Measurements from ENCODE around the gene POLL.
"Not testable (repeated sequence)": the region's sequence is repeated elsewhere in the genome, so short reads cannot be mapped to it uniquely, and the experiment has no call there.

The POLL gene

GRCh38 chr10:101611096-101611905 is 23.2 kb upstream of the POLL start:
- DNase-seq = no peak

DNA sequence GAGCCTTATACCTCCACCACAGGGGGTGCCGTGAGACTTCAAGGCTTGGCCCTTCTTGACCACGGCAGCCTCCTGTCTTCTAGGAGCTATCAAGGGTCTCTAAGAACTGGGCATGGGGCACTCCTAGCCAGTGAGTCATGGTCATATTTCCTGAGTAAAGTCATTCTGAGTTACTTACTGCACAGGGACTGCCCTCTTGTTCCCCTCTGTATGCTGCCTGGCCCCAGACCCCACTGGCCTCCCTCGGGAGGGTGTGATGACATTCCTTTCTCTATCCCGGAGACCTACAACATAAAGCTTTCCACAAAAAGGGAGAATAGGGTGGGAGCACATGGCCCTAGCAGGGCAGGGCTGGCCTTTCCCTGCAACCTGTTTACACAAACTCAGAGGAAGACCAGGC is 21.4 kb upstream of the POLL start:
- no peak for DNase-seq

DNA sequence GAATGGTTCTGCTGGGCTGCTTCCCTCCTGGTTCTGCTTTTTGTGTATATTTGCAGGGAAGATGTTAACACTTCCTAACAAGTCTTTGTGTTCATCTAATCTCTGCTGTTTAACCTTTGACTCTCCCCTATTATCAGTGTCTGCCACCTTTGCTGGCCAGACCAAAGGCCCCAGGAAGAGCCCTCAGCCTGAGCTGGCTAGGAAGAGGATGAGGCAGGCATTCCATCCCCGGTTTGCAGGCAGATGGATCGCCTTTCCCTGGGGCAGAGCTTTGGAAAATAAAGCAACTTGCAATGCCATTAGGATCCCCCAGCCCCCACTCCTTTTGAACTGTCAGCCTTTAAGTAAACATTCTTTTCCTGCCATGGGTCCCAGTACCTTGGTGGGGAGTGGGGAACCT is 19.1 kb upstream of the POLL start:
- no peak for DNase-seq

GRCh38 chr10:101602761-101603398 is 14.8 kb upstream of the POLL start:
- DNase-seq = peak; percentile 88

DNA sequence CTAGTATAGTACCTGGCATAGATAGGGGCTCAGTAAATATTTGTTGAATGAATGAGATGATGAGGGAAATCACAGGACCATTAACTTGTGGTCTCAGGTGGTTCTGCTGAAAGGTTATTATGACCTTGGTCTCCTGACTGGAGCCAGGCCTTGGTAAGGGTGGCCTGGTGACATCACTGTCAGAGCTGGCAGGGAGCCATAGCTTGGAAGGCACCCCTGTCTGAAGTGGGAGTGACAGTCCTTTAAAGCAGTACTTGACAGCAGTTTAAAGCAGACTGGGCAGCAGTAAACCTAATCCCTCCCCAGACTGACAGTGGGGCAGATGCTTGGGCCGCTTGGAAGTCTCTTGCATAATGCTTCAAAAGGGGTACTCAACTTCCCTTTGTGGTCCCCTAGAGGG is 13.5 kb upstream of the POLL start:
- no peak for DNase-seq

DNA sequence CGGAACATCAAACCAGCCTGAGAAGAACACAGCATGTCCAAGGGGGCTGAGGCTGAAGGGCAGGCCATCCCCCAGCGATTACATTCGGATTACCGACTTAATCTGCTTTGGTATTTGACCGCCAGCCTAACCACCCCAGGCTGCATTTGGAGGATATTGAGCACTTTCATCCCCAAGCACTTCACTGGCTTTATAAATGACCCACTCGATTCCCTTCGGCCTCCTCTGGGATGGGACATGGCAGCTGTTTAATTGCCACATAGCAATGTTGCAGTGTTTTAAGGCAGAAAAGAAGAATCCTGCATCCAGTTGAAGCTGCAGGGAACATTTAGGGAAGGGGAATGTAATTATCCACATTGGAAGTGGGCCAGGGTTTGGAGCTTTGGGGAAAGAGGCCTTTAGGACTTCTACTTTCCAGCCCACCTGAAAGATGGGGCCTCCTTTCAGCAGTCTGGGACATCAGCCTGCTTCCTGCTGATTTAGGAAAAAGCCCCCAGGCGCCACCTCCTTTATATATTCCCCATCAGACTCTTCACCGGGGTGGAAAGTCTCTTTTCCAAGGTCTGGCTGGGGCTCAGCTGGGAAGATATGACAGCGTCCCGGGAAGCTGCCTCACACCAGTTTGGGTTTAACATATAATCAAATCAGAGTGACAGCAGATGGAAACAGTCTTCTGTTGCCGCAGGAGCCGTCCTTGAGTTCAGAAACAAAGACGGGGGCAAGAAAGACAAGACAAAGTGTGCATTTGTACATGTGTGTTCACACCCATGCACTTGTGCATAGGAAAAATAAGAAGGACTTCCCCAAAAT is 9.2 kb upstream of the POLL start:
- DNase-seq = no peak

- DNase-seq = no peak
Observed at GRCh38 chr10:101595591-101596433, 7.8 kb upstream of the POLL start.

- DNase-seq = not testable (repeated sequence)
Observed at GRCh38 chr10:101593331-101593730, 5.3 kb upstream of the POLL start.

DNA sequence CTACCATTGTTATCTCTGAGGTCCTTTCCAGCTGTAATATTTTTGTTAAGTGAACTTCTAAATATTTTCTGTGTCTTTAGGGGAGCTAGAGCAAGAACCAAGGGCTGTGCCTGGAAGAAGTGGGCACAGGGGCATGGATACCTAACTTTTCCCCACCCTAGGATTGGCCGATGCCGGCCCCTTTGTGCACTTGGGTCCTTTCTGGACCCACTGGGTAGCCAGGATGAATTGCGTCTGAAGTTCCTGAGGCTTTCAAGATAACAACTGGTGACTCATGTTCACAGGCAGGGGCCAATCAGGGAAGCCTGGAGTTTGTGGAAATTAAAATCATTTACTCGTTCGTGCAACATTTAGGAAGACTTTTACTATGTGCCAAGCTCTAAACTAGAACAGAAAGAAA is 822 bp upstream of the POLL start:
- no peak for DNase-seq

GRCh38 chr10:101585841-101586240 is 2.2 kb downstream of the POLL start:
- DNase-seq = no peak

- DNase-seq = no peak
Observed at GRCh38 chr10:101580486-101581399, 7.3 kb downstream of the POLL start.

- no peak for DNase-seq
Observed at GRCh38 chr10:101579516-101579870, 8.6 kb downstream of the POLL start.

DNA sequence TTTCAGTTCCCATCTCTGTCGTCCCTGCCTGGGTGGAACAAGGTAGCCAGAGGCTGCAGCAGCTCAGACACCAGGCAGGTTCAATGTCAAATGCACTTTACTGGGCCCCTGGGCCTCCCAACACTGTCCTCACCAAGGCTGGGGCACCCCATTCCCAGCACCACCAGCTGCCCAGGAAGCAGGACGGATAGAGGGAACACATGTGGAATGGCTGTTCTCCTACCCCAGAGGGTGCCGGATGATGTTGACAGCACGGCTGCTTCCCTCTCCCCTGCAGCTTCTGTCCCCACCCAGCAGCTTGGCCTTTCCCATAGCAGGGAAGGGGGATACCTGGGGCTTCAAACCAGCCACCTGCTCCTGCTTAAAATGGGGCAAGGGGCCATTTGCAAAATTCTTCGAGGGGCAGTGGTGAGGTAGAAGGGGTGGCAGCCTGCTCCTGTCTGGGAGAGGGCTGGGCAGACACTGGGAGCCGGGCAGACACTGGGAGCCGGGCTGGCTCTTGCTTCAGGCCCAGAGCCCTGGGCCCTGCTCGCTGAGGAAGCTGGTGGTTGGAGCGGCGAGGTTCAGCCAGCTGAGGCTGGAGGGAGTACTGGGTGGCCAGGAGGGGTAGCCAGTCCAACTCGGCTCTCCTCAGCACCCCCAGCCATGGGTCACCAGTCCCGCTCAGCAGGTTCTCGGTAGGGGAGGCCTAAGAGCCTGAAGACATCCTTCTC is 9.1 kb downstream of the POLL start:
- DNase-seq = no peak

DNA sequence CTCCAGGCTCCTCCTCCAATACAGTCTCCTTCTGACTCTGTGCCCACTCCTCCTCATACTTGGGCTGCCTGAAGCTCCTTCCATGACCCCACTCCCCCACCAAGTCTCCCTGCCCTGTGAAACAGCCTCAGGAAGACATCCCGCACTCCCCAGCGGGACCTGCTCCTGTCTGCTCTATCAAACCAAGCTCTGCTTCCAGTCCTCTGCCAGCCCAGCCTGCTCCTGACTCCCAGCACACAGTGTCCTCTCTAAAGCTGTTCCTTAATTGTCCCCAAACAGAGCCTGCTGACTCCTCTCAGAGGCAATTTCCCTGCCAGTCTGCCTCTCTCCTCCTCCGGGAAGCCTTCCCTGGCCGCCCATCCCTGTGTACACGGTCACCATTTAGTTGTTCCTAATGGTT is 9.9 kb downstream of the POLL start:
- no peak for DNase-seq

DNA sequence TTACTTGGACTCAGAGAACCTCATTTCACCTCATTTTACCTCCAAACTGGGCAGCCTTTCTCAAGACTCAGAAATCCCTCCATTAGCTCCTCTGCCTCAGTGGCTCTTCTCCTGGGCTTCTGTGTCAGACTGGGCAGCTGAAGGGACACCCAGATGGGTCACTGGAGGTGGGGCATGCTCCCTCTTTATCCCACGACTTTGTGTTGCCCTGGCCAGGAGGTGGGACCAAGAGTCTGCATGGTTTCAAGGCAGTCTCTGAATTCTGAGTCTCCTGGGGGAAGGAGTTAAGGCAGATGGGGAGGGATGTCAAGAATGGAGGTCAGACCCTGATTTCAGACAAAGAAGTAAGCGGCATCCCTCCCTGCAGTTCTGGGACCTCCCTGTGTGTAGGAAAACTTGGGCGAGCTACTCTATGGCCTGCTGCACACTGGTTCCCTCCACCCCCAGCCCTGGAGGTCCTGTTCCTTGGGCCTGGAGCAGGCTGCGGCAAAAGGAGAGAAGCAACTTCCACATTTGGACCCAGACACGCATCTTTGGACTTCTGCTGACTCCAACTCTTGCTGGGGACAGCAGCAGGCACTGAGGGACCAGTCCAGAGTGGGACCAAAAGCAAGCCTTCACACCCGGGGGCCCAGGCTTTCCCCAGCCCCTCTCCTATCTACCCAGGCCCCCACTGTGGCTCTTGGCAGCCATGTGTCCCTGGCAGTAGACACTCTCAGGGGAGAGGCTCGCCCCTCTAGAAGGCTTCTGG is 10.8 kb downstream of the POLL start:
- no peak for DNase-seq

- no peak for DNase-seq
Observed at GRCh38 chr10:101576211-101576863, 11.7 kb downstream of the POLL start.

- no peak for DNase-seq
Observed at GRCh38 chr10:101575580-101576210, 12.4 kb downstream of the POLL start.

- no peak for DNase-seq
Observed at GRCh38 chr10:101575091-101575490, 13.0 kb downstream of the POLL start.
